ENCODE results near the gene ICAM1. TPM values are rescaled to one million over a fixed set of nuclear protein-coding genes. Genes with fewer than 3 reads are reported as not detected.
A peak's percentile ranks its signal among the peaks of the same experiment; 100 is the strongest.

ICAM1 gene
- total and polyA plus RNA-seq, 2 of the 13 experiments (the other 11 are each of a cell fraction or from before 2014, with no cell fraction given): 37.9 to 98.4 TPM

DNA sequence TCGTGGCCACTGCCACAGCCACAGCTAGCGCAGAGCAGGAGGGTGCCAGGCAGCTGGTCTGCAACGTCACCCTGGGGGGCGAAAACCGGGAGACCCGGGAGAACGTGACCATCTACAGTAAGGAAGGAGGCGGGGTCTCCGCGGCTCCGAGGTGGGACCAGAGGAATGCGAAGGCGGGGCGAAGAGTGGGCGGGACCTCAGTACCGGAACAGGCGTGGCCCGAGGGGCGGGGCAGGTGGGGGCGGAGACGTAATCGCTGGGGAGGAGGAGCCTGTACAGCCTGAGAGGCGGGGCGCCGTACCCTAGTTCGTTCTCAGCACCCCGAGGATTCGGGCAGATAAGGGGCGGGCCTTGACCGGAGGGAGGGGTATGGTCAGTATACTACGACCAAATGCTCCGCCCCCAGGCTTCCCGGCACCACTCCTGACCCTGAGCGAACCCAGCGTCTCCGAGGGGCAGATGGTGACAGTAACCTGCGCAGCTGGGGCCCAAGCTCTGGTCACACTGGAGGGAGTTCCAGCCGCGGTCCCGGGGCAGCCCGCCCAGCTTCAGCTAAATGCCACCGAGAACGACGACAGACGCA is 21.4 kb downstream of the ICAM1 start:
- H3K79me2 ChIP-seq (ENCODE audit: insufficient read depth, low read length): no peaks in the 10 kb centered on the region
- no peaks in the 10 kb centered on the region for H4K20me1 ChIP-seq (ENCODE audit: insufficient read depth, low read length)
- ATAC-seq (peak; percentile 8), DNase-seq (ENCODE audit: low spot score) (peak; percentile 27), FAIRE-seq (no peak)
- intact Hi-C loops (cut with micrococcal nuclease; ENCODE audit: unreplicated experiment) (loop anchor here (2.0 kb wide), 1 partner anchor 41 kb away; the partner anchor contains the start of gene RAVER1), in situ Hi-C loops (cut with HindIII; ENCODE audit: extremely low pct_ligation_motif_present, low pct_unique_long_range_greater_than_20kb) (no loop called here)
- H3K4me3 ChIP-seq (replicated peaks in 1 of 3; ENCODE audit: insufficient read depth in 1 of 3, low read depth in 2 of 3, low read length in 3 of 3): peak overlapping the region; percentile 52 to 79 (median 62)
- no peaks in the 10 kb centered on the region for H3K36me3 ChIP-seq (replicated peaks in 1 of 2; ENCODE audit: control insufficient read depth in 1 of 2, insufficient read depth in 2 of 2, low read length in 2 of 2)
- H2AFZ ChIP-seq (ENCODE audit: low read length): no peak overlapping the region
- ChIA-PET CTCF (ENCODE audit: low intra/inter-chr PET ratio, low total read pairs) (no interaction called here), POLR2A (interaction anchor here (4.1 to 7.3 kb wide), 2 partner anchors 20 to 42 kb away, joined by 55 to 149 read pairs; partner anchors contain the start of genes ICAM1 and RAVER1)
- no peaks in the 10 kb centered on the region for H3K9me3 ChIP-seq (ENCODE audit: low read length)
- H3K4me1 ChIP-seq (ENCODE audit: insufficient read depth, low read length): peaks cover 64% of the 10 kb centered on the region
- H3K27ac ChIP-seq (ENCODE audit: extremely low read length, insufficient read depth, low read length): no peak overlapping the region
- peak overlapping the region; percentile 31; the same call in 1 of the 2 replicates for H3K9ac ChIP-seq (ENCODE audit: insufficient read depth, low read depth, low read length)
- peaks cover 0 to 20% of the 10 kb centered on the region in 2 experiments; a peak in 3 of 5 replicates for H3K27me3 ChIP-seq (ENCODE audit: control insufficient read depth in 1 of 2, insufficient read depth in 2 of 2, low read length in 2 of 2)
- BruUV-seq (replicated peaks): no TSS peak
- H3K4me2 ChIP-seq (ENCODE audit: low read depth, low read length): peak overlapping the region; percentile 97
- WGBS (ENCODE audit: low lambda C conversion rate): 53% methylated on average over 33 of the region's 45 CpGs
- TF ChIP-seq, protein P1, sequence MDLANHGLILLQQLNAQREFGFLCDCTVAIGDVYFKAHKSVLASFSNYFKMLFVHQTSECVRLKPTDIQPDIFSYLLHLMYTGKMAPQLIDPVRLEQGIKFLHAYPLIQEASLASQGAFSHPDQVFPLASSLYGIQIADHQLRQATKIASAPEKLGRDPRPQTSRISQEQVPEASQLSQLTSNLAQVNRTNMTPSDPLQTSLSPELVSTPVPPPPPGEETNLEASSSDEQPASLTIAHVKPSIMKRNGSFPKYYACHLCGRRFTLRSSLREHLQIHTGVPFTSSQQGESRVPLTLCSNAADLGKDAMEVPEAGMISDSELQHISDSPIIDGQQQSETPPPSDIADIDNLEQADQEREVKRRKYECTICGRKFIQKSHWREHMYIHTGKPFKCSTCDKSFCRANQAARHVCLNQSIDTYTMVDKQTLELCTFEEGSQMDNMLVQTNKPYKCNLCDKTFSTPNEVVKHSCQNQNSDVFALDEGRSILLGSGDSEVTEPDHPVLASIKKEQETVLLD (CRISPR knock-in tag; IDR thresholded peaks at IDR 0.05; ENCODE audit: low read depth): 0 out of 2 replicates have a peak, but pooled peaks have one; percentile 32
- no peak for TF ChIP-seq THYN1 (CRISPR knock-in tag; IDR thresholded peaks at IDR 0.05; ENCODE audit: borderline replicate concordance, low read depth)
- TF ChIP-seq MXI1 (IDR thresholded peaks at IDR 0.05; ENCODE audit: borderline replicate concordance, low read depth, low read length): peak; percentile 45; the same call in 1 of the 3 replicates
- TF ChIP-seq SMARCE1 (IDR thresholded peaks at IDR 0.05; ENCODE audit: borderline replicate concordance): no peak
- no peak for TF ChIP-seq ZNF747 (CRISPR knock-in tag; IDR thresholded peaks at IDR 0.05; ENCODE audit: borderline replicate concordance)
- TF ChIP-seq ARNTL (CRISPR knock-in tag; IDR thresholded peaks at IDR 0.05): 0 out of 2 replicates have a peak, but pooled peaks have one; percentile 17
- no peak for TF ChIP-seq SRF (IDR thresholded peaks at IDR 0.05; ENCODE audit: low read depth, low read length)
- no peak for TF ChIP-seq ZBTB44 (CRISPR knock-in tag; IDR thresholded peaks at IDR 0.05)
- TF ChIP-seq SP1 (IDR thresholded peaks at IDR 0.05): no peak
- peak; percentile 93 for TF ChIP-seq SP1 (CRISPR knock-in tag; IDR thresholded peaks at IDR 0.05)
- TF ChIP-seq ZNF577 (CRISPR knock-in tag; IDR thresholded peaks at IDR 0.05; ENCODE audit: borderline replicate concordance, low read depth): no peak
- TF ChIP-seq TAF1 (CRISPR knock-in tag; IDR thresholded peaks at IDR 0.05): 0 out of 2 replicates have a peak, but pooled peaks have one; percentile 8
- TF ChIP-seq ATF5 (CRISPR knock-in tag; IDR thresholded peaks at IDR 0.05; ENCODE audit: low read depth): 0 out of 2 replicates have a peak, but pooled peaks have one; percentile 35
- TF ChIP-seq GATAD1 (CRISPR knock-in tag; IDR thresholded peaks at IDR 0.05): peak; percentile 30; the same call in 1 of the 2 replicates
- peak; percentile 56 for TF ChIP-seq TEAD3 (CRISPR knock-in tag; optimal IDR thresholded peaks at IDR 0.05; ENCODE audit: borderline replicate concordance)
- TF ChIP-seq RFX1 (IDR thresholded peaks at IDR 0.05): no peak
- TF ChIP-seq NONO (IDR thresholded peaks at IDR 0.05): no peak
- 0 out of 2 replicates have a peak, but pooled peaks have one; percentile 18 for TF ChIP-seq NONO (CRISPR knock-in tag; conservative IDR thresholded peaks at IDR 0.05)
- TF ChIP-seq, protein P2, sequence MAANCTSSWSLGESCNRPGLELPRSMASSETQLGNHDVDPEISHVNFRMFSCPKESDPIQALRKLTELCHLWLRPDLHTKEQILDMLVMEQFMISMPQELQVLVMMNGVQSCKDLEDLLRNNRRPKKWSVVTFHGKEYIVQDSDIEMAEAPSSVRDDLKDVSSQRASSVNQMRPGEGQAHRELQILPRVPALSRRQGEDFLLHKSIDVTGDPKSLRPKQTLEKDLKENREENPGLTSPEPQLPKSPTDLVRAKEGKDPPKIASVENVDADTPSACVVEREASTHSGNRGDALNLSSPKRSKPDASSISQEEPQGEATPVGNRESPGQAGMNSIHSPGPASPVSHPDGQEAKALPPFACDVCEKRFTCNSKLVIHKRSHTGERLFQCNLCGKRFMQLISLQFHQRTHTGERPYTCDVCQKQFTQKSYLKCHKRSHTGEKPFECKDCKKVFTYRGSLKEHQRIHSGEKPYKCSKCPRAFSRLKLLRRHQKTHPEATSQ (CRISPR knock-in tag; IDR thresholded peaks at IDR 0.05; ENCODE audit: borderline replicate concordance): no peak
- TF ChIP-seq ARNT2 (CRISPR knock-in tag; IDR thresholded peaks at IDR 0.05; ENCODE audit: low read depth): 0 out of 2 replicates have a peak, but pooled peaks have one; percentile 33
- 0 out of 2 replicates have a peak, but pooled peaks have one; percentile 12 for TF ChIP-seq THAP11 (CRISPR knock-in tag; IDR thresholded peaks at IDR 0.05)

Measured in HepG2 (cell line).